Measurements from ENCODE around the gene MPZL1. TPM values are rescaled to one million over a fixed set of nuclear protein-coding genes. Genes with fewer than 3 reads are reported as not detected.
"Not testable (repeated sequence)": the region's sequence is repeated elsewhere in the genome, so short reads cannot be mapped to it uniquely, and the experiment has no call there.

The MPZL1 gene
- total RNA-seq, 2 experiments from 2014 or later = 17.4 to 19.0 TPM

- no peak overlapping the region for H3K27ac Mint-ChIP-seq
- no peaks in the 10 kb centered on the region for H3K9me3 Mint-ChIP-seq
- H3K36me3 Mint-ChIP-seq (ENCODE audit: low read depth) = no peaks in the 10 kb centered on the region
- DNase-seq = no peak
- peaks cover 29% of the 10 kb centered on the region for H3K4me1 Mint-ChIP-seq
- ChIA-PET CTCF (interaction anchor here (0.5 to 1.0 kb wide), 3 partner anchors 11 to 242 kb away, joined by 3 to 4 read pairs (median 3); no protein-coding TSS in a partner anchor), POLR2A (no interaction called here)
- H3K4me3 Mint-ChIP-seq = no peak overlapping the region
- no peaks in the 10 kb centered on the region for H3K27me3 Mint-ChIP-seq
These were observed 78.0 kb downstream of the MPZL1 start for GRCh38 chr1:167799747-167800146.

GRCh38 chr1:167800251-167800650 lies 78.5 kb downstream of the MPZL1 start:
- POLR2A ChIA-PET = no interaction called here
- no peak overlapping the region for H3K27ac Mint-ChIP-seq
- H3K9me3 Mint-ChIP-seq = no peaks in the 10 kb centered on the region
- H3K4me3 Mint-ChIP-seq = no peak overlapping the region
- H3K27me3 Mint-ChIP-seq = no peaks in the 10 kb centered on the region
- peaks cover 34% of the 10 kb centered on the region for H3K4me1 Mint-ChIP-seq
- CTCF ChIA-PET = interaction anchor here (0.5 to 1.1 kb wide), 3 partner anchors 12 to 241 kb away, joined by 3 to 4 read pairs (median 4); no protein-coding TSS in a partner anchor
- no peak for DNase-seq
- H3K36me3 Mint-ChIP-seq (ENCODE audit: low read depth) = no peaks in the 10 kb centered on the region

- H3K27me3 Mint-ChIP-seq = no peaks in the 10 kb centered on the region
- no peak for DNase-seq
- H3K9me3 Mint-ChIP-seq = no peaks in the 10 kb centered on the region
- POLR2A ChIA-PET = no interaction called here
- H3K4me3 Mint-ChIP-seq = no peak overlapping the region
- CTCF ChIA-PET = interaction anchor here (0.9 to 1.2 kb wide), 3 partner anchors 20 to 165 kb away, joined by 3 to 4 read pairs (median 3); no protein-coding TSS in a partner anchor
- peaks cover 31% of the 10 kb centered on the region for H3K4me1 Mint-ChIP-seq
- H3K27ac Mint-ChIP-seq = no peak overlapping the region
- H3K36me3 Mint-ChIP-seq (ENCODE audit: low read depth) = no peaks in the 10 kb centered on the region
These were observed 80.5 kb downstream of the MPZL1 start for GRCh38 chr1:167802235-167802634.

GRCh38 chr1:167803358-167804207 lies 81.8 kb downstream of the MPZL1 start:
- POLR2A ChIA-PET = no interaction called here
- peak overlapping the region; percentile 39 for H3K4me3 Mint-ChIP-seq
- DNase-seq = peak; percentile 89

GRCh38 chr1:167805041-167805556 lies 83.3 kb downstream of the MPZL1 start:
- Mint-ChIP-seq H3K4me3 (peak overlapping the region; percentile 0), H3K36me3 (ENCODE audit: low read depth) (no peaks in the 10 kb centered on the region), H3K9me3 (no peaks in the 10 kb centered on the region), H3K4me1 (peaks cover 29% of the 10 kb centered on the region), H3K27ac (peak overlapping the region; percentile 81), H3K27me3 (peaks cover 5% of the 10 kb centered on the region)
- POLR2A ChIA-PET = no interaction called here
- CTCF ChIA-PET = interaction anchor here (0.7 kb wide), 1 partner anchor 204 kb away, joined by 3 read pairs; no protein-coding TSS in a partner anchor
- peak; percentile 38 for DNase-seq

More at GRCh38 chr1:167803358-167804207, 81.8 kb downstream of the MPZL1 start:
- CTCF ChIA-PET = interaction anchor here (0.9 to 1.2 kb wide), 3 partner anchors 41 to 167 kb away, joined by 3 to 4 read pairs (median 4); no protein-coding TSS in a partner anchor
- H3K9me3 Mint-ChIP-seq = no peaks in the 10 kb centered on the region
- no peaks in the 10 kb centered on the region for H3K27me3 Mint-ChIP-seq
- no peaks in the 10 kb centered on the region for H3K36me3 Mint-ChIP-seq (ENCODE audit: low read depth)
- peak overlapping the region; percentile 81 for H3K27ac Mint-ChIP-seq
- peaks cover 29% of the 10 kb centered on the region for H3K4me1 Mint-ChIP-seq

GRCh38 chr1:167806235-167806634 lies 84.5 kb downstream of the MPZL1 start:
- H3K9me3 Mint-ChIP-seq; DNase-seq; H3K27ac Mint-ChIP-seq; H3K27me3 Mint-ChIP-seq; H3K4me3 Mint-ChIP-seq; CTCF ChIA-PET; POLR2A ChIA-PET; H3K36me3 Mint-ChIP-seq (ENCODE audit: low read depth): not testable (repeated sequence)
- peaks cover 29% of the 10 kb centered on the region for H3K4me1 Mint-ChIP-seq

GRCh38 chr1:167806676-167807075 lies 84.9 kb downstream of the MPZL1 start:
- H3K27me3 Mint-ChIP-seq; H3K36me3 Mint-ChIP-seq (ENCODE audit: low read depth); DNase-seq; H3K4me3 Mint-ChIP-seq; CTCF ChIA-PET; POLR2A ChIA-PET; H3K9me3 Mint-ChIP-seq; H3K27ac Mint-ChIP-seq: not testable (repeated sequence)
- peaks cover 29% of the 10 kb centered on the region for H3K4me1 Mint-ChIP-seq

GRCh38 chr1:167808104-167808503 lies 86.3 kb downstream of the MPZL1 start:
- H3K9me3 Mint-ChIP-seq = peaks cover 8% of the 10 kb centered on the region
- CTCF ChIA-PET = interaction anchor here (0.9 to 1.2 kb wide), 3 partner anchors 18 to 274 kb away, joined by 3 to 4 read pairs (median 3); no protein-coding TSS in a partner anchor
- H3K4me3 Mint-ChIP-seq = no peak overlapping the region

GRCh38 chr1:167808690-167809089 lies 86.9 kb downstream of the MPZL1 start:
- Mint-ChIP-seq H3K4me3 (no peak overlapping the region), H3K27ac (no peak overlapping the region), H3K9me3 (peaks cover 9% of the 10 kb centered on the region), H3K4me1 (peaks cover 18% of the 10 kb centered on the region), H3K27me3 (peaks cover 21% of the 10 kb centered on the region), H3K36me3 (ENCODE audit: low read depth) (peaks cover 4% of the 10 kb centered on the region)
- DNase-seq = no peak
- POLR2A ChIA-PET = no interaction called here
- CTCF ChIA-PET = interaction anchor here (0.9 to 1.2 kb wide), 3 partner anchors 17 to 274 kb away, joined by 3 to 4 read pairs (median 3); no protein-coding TSS in a partner anchor

More at GRCh38 chr1:167808104-167808503, 86.3 kb downstream of the MPZL1 start:
- Mint-ChIP-seq H3K27me3 (peaks cover 18% of the 10 kb centered on the region), H3K4me1 (peaks cover 24% of the 10 kb centered on the region), H3K27ac (no peak overlapping the region), H3K36me3 (ENCODE audit: low read depth) (peaks cover 4% of the 10 kb centered on the region)
- no peak for DNase-seq
- POLR2A ChIA-PET = no interaction called here

- CTCF ChIA-PET = interaction anchor here (1.5 kb wide), 1 partner anchor 269 kb away, joined by 3 read pairs; no protein-coding TSS in a partner anchor
- DNase-seq = no peak
- no peaks in the 10 kb centered on the region for H3K4me1 Mint-ChIP-seq
- H3K27me3 Mint-ChIP-seq = peaks cover 28% of the 10 kb centered on the region
- POLR2A ChIA-PET = no interaction called here
- peaks cover 4% of the 10 kb centered on the region for H3K36me3 Mint-ChIP-seq (ENCODE audit: low read depth)
- H3K9me3 Mint-ChIP-seq = peaks cover 15% of the 10 kb centered on the region
- H3K4me3 Mint-ChIP-seq = no peak overlapping the region
- H3K27ac Mint-ChIP-seq = no peak overlapping the region
These were observed 91.2 kb downstream of the MPZL1 start for GRCh38 chr1:167812972-167813371.

GRCh38 chr1:167815650-167816049 lies 93.9 kb downstream of the MPZL1 start:
- Mint-ChIP-seq H3K4me3 (no peak overlapping the region), H3K27me3 (peaks cover 26% of the 10 kb centered on the region), H3K9me3 (peaks cover 15% of the 10 kb centered on the region), H3K27ac (no peak overlapping the region), H3K36me3 (ENCODE audit: low read depth) (peaks cover 7% of the 10 kb centered on the region), H3K4me1 (peaks cover 7% of the 10 kb centered on the region)
- CTCF ChIA-PET = no interaction called here
- POLR2A ChIA-PET = no interaction called here
- no peak for DNase-seq

GRCh38 chr1:167819849-167820683 lies 98.3 kb downstream of the MPZL1 start:
- Mint-ChIP-seq H3K27ac (no peak overlapping the region), H3K4me1 (peaks cover 16% of the 10 kb centered on the region), H3K36me3 (ENCODE audit: low read depth) (peaks cover 3% of the 10 kb centered on the region), H3K27me3 (peaks cover 12% of the 10 kb centered on the region), H3K9me3 (peaks cover 6% of the 10 kb centered on the region), H3K4me3 (peak overlapping the region; percentile 62)
- CTCF ChIA-PET = no interaction called here
- peak; percentile 21 for DNase-seq
- POLR2A ChIA-PET = no interaction called here
